Measurements from ENCODE around the gene DUSP9. TPM values are rescaled to one million over a fixed set of nuclear protein-coding genes. Genes with fewer than 3 reads are reported as not detected.

Gene DUSP9
- total RNA-seq, 1 experiment from 2014 or later = 14.2 TPM

DNA sequence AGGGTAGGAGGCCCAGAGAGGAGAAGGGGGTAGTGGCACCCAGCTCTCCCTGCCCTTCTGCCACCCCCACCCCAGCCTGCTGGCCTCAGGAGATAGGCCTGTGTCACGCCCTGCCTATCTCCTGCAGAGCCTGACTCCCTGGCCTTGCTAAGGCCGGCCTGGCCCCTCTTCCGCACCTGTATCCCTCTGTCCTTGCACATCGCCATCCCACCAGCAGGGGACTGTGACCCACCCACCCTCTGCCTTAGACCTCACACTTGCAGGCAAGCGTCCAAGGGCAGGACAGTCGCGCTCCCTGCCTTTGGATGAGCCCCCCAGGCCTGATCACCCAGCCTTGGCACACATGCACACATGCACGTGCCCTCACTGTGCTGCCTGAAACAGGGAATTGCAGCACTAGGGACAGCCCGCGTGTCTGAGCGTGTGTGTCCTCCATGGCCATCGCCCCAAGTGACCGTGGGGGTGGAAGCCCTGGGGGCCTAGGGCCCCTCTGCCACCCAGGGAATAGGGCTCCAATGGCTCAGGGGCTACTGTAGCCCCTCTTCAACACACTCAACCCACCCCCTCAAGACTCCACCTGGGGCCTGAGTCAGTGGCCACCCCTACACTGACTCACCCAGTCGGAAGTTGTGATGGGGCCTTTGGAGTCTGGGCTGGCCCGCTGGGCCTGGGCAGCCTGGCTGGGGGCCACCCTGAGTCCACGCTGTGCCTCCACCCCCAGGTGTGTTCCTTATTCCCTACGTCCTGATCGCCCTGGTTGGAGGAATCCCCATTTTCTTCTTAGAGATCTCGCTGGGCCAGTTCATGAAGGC, 42.9 kb downstream of the DUSP9 start:
- no TSS peak for BruUV-seq (replicated peaks)
- TF ChIP-seq FOSL1 (IDR thresholded peaks at IDR 0.05; ENCODE audit: low read depth) = no peak
- TF ChIP-seq ELF1 (IDR thresholded peaks at IDR 0.05; ENCODE audit: borderline replicate concordance, low read depth) = no peak
- TF ChIP-seq, protein P1, sequence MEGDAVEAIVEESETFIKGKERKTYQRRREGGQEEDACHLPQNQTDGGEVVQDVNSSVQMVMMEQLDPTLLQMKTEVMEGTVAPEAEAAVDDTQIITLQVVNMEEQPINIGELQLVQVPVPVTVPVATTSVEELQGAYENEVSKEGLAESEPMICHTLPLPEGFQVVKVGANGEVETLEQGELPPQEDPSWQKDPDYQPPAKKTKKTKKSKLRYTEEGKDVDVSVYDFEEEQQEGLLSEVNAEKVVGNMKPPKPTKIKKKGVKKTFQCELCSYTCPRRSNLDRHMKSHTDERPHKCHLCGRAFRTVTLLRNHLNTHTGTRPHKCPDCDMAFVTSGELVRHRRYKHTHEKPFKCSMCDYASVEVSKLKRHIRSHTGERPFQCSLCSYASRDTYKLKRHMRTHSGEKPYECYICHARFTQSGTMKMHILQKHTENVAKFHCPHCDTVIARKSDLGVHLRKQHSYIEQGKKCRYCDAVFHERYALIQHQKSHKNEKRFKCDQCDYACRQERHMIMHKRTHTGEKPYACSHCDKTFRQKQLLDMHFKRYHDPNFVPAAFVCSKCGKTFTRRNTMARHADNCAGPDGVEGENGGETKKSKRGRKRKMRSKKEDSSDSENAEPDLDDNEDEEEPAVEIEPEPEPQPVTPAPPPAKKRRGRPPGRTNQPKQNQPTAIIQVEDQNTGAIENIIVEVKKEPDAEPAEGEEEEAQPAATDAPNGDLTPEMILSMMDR (IDR thresholded peaks at IDR 0.05 in 2 of 3, conservative IDR thresholded peaks at IDR 0.05 in 1 of 3; ENCODE audit: borderline replicate concordance in 1 of 3, insufficient read depth in 1 of 3, low read depth in 2 of 3, low read length in 2 of 3) = peak in 2 of 3 experiments; percentile 26 to 27; a peak in 3 of 6 replicates
- TF ChIP-seq CBX3 (IDR thresholded peaks at IDR 0.05; ENCODE audit: low read depth) = no peak
- no peak for TF ChIP-seq TCF7L2 (IDR thresholded peaks at IDR 0.05; ENCODE audit: borderline replicate concordance, extremely low read depth, insufficient read depth, insufficient read length)
- no peak for TF ChIP-seq YY1 (IDR thresholded peaks at IDR 0.05; ENCODE audit: extremely low read depth, insufficient replicate concordance, low read depth, low read length)
- TF ChIP-seq EZH2 (IDR thresholded peaks at IDR 0.05) = no peak
- H3K27me3 ChIP-seq (ENCODE audit: insufficient read depth, low read length) = no peaks in the 10 kb centered on the region
- H3K36me3 ChIP-seq (ENCODE audit: control insufficient read depth in 1 of 2, insufficient read depth in 2 of 2, low read length in 2 of 2) = no peaks in the 10 kb centered on the region
- ChIA-PET POLR2A (no interaction called here), CTCF (no interaction called here), RAD21 (ENCODE audit: low non-redundant PET in 1 of 2, low total read pairs in 2 of 2, uncharacterized antibody in 2 of 2, unreplicated experiment in 2 of 2) (no interaction called here)
- no peaks in the 10 kb centered on the region for H4K20me1 ChIP-seq (ENCODE audit: insufficient read depth)
- intact Hi-C loops (cut with micrococcal nuclease) = no loop called here
- peaks cover 4 to 24% of the 10 kb centered on the region in 2 experiments; a peak in 3 of 4 replicates for H3K4me1 ChIP-seq (ENCODE audit: control insufficient read depth in 1 of 2, insufficient read depth in 2 of 2, low read length in 2 of 2)
- H3K4me3 ChIP-seq (replicated peaks in 1 of 2; ENCODE audit: low read depth in 1 of 2, low read length in 2 of 2) = peak overlapping the region; percentile 49 to 55
- peak overlapping the region; percentile 52; the same call in 1 of the 2 replicates for H3K27ac ChIP-seq (ENCODE audit: low read depth, low read length)
- no peak overlapping the region for H2AFZ ChIP-seq (ENCODE audit: low read depth, low read length, poor library complexity, severe bottlenecking)
- peaks cover 22% of the 10 kb centered on the region for H3K79me2 ChIP-seq (ENCODE audit: insufficient read depth, low read length)
- peak; percentile 49 for ATAC-seq
- H3K9me2 ChIP-seq (ENCODE audit: insufficient read depth) = no peaks in the 10 kb centered on the region
- no peaks in the 10 kb centered on the region for H3K9me3 ChIP-seq (ENCODE audit: control insufficient read depth in 1 of 2, insufficient read depth in 1 of 2, low read depth in 1 of 2, low read length in 2 of 2)
- DNase-seq (ENCODE audit: low read depth, low spot score) = no peak
- peak overlapping the region; percentile 56 for H3K9ac ChIP-seq (ENCODE audit: low read length)
- peak overlapping the region; percentile 74 for H3K4me2 ChIP-seq (ENCODE audit: low read length)

All from HCT116 (cell line).